Upper lobe of left lung (tissue), 6 donors: Measurements from ENCODE around the gene CEP68. TPM values are rescaled to one million over a fixed set of nuclear protein-coding genes. Genes with fewer than 3 reads are reported as not detected.

Experiments
- ATAC-seq, 2 donors: fragments of 200-7000 bp; cut with Tn5 transposase; one replicate each; pipeline ENCODE4 v1.9.1; 2022; ENCODE audit warnings: mild to moderate bottlenecking in 2 of 2, moderate library complexity in 2 of 2; ENCODE audit not compliant: low FRiP score in 2 of 2
- DNase-seq, 2 donors: peaks; one replicate each; pipeline ENCODE4 v3.0.0-alpha.2; 2019 to 2020
- H3K27ac ChIP-seq, 4 donors: fragments of 200-600 bp; sonication (generic); one replicate each; pipeline ENCODE4 v1.5.1; 2016 to 2019
- H3K27me3 ChIP-seq, 4 donors: fragments of 200-600 bp; sonication (generic); one replicate each; pipeline ENCODE4 v1.5.1; 2017 to 2019
- H3K36me3 ChIP-seq, 4 donors: fragments of 200-600 bp; sonication (generic); one replicate each; pipeline ENCODE4 v1.5.1; 2016 to 2019
- H3K4me1 ChIP-seq, 4 donors: fragments of 200-600 bp; sonication (generic); one replicate each; pipeline ENCODE4 v1.5.1; 2018 to 2019
- H3K4me3 ChIP-seq, 4 donors: fragments of 200-600 bp; sonication (generic); one replicate each; pipeline ENCODE4 v1.5.1; 2017 to 2019; ENCODE audit warnings: mild to moderate bottlenecking in 2 of 4, moderate library complexity in 1 of 4
- H3K9me3 ChIP-seq, 4 donors: fragments of 200-600 bp; sonication (generic); one replicate each; pipeline ENCODE4 v1.5.1; 2018 to 2019
- EP300 ChIP-seq, 4 donors: sonication (generic); formaldehyde crosslinking; IDR thresholded peaks; one replicate each; pipeline ENCODE4 v1.5.1; 2017; ENCODE audit warnings: antibody characterized with exemption in 4 of 4, control low read depth in 2 of 4
- POLR2A ChIP-seq, 4 donors: fragments of 450-650 bp; IDR thresholded peaks; one replicate each; pipeline ENCODE4 v1.5.1; 2016 to 2017; ENCODE audit warnings: antibody characterized with exemption in 4 of 4, mild to moderate bottlenecking in 2 of 4
- POLR2AphosphoS5 ChIP-seq, 2 donors: sonication (generic); formaldehyde crosslinking; IDR thresholded peaks; one replicate each; pipeline ENCODE4 v1.5.1; 2017; ENCODE audit warnings: antibody characterized with exemption in 2 of 2
- WGBS, 2 donors: methylation state at CpG; one replicate each; pipeline ENCODE4 v1.1.5; 2017 to 2018; 5-methylcytosine and 5-hydroxymethylcytosine counted together
- total RNA-seq, 6 donors: library from RNA; depleted of rRNA in 4 of 6; stranded (reverse); fragments of >200 nt in 4 of 6; gene quantifications; one replicate each; pipeline versions ENCODE4 v1.1.0 to v1.2.1, GENCODE V29; 2016 to 2021
- TF ChIP-seq, protein P1 (sequence below), 6 experiments: fragments of 450-650 bp in 4 of 6; fragments of 200-600 bp in 2 of 6; sonication (generic) in 2 of 6; IDR thresholded peaks; one replicate each; pipeline ENCODE4 v1.5.1; 2016 to 2019; ENCODE audit warnings: antibody characterized with exemption in 6 of 6
- donor health status: DM: no; HTN: no; CAD: no; lungs with moderate emphysema.
- donor health status: DM: no; HTN: yes; CAD: no; lungs with severe emphysema.

The CEP68 gene
- total RNA-seq, 6 donors from 2014 or later, result 9.4 to 24.1 (median 13.3) TPM

DNA sequence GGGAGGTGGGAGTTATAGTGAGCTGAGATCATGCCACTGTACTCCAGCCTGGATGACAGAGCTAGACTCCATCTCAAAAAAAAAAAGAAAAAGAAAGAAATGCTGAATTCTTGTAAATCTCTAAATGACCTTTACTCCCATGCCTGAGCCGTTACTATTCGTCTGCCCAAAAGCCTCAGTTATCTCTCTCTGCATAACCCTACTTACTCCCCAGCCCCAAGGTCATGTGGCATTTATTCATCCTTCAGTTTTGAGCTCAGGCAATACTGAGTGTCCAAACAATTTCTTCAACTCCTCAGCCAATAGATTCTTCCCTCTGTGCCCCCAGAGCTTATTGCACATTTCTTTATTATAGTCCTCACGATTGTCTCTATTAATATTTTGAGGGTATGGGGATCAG lies 44.9 kb downstream of the CEP68 start:
- DNase-seq, result no peak
- no peak for ATAC-seq
- no peaks in the 10 kb centered on the region for H3K27me3 ChIP-seq
- H3K36me3 ChIP-seq, result peaks cover 10 to 86% (median 25%) of the 10 kb centered on the region in 4 donors
- H3K27ac ChIP-seq, result no peak overlapping the region
- 82 to 93% methylated on average over 3 of the region's 3 CpGs for WGBS, 2 donors
- no peak overlapping the region for H3K4me3 ChIP-seq
- peaks cover 4 to 13% (median 13%) of the 10 kb centered on the region in 4 donors for H3K4me1 ChIP-seq
- no peaks in the 10 kb centered on the region for H3K9me3 ChIP-seq
- no peak for TF ChIP-seq POLR2AphosphoS5 (IDR thresholded peaks at IDR 0.05)
- TF ChIP-seq POLR2A (IDR thresholded peaks at IDR 0.05), result no peak
- TF ChIP-seq EP300 (IDR thresholded peaks at IDR 0.05), result no peak
- TF ChIP-seq, protein P1, sequence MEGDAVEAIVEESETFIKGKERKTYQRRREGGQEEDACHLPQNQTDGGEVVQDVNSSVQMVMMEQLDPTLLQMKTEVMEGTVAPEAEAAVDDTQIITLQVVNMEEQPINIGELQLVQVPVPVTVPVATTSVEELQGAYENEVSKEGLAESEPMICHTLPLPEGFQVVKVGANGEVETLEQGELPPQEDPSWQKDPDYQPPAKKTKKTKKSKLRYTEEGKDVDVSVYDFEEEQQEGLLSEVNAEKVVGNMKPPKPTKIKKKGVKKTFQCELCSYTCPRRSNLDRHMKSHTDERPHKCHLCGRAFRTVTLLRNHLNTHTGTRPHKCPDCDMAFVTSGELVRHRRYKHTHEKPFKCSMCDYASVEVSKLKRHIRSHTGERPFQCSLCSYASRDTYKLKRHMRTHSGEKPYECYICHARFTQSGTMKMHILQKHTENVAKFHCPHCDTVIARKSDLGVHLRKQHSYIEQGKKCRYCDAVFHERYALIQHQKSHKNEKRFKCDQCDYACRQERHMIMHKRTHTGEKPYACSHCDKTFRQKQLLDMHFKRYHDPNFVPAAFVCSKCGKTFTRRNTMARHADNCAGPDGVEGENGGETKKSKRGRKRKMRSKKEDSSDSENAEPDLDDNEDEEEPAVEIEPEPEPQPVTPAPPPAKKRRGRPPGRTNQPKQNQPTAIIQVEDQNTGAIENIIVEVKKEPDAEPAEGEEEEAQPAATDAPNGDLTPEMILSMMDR (IDR thresholded peaks at IDR 0.05), result no peak

DNA sequence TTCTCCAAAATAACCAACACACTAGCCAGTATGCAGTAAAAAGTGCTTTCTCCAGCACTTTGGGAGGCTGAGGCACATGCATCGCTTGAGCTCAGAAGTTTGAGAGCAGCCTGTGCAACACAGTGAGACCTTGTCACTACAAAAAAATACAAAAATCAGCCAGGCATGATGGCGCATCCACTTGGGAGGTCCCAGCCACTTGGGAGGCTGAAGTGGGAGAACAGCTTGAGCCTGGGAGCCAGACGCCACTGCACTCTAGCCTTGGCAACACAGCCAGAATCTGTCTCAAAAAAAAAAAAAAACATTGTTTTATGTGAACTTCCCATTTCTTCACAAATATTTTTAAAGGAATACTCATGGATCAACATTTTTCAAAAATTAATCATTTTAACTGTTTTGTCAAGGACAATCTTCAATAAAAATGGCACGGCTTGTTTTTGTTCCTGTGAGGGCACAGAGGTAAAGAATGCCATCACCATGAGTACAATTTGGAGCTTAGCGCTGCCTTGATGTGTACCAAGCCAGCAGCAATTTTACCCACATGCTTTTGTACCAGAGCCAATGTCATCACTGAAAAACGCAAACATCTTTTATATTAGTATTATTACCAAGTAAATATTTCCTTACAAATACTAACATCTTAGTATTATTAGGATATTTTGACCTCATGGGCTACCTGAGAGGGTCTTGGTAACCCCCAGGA lies 46.9 kb downstream of the CEP68 start:
- Histone ChIP-seq H3K36me3 (peaks cover 10 to 65% (median 21%) of the 10 kb centered on the region in 4 donors), H3K27ac (no peak overlapping the region), H3K27me3 (no peaks in the 10 kb centered on the region), H3K9me3 (no peaks in the 10 kb centered on the region), H3K4me1 (peaks cover 4 to 20% (median 14%) of the 10 kb centered on the region in 4 donors), H3K4me3 (no peak overlapping the region)
- ATAC-seq, result no peak
- TF ChIP-seq, protein P1 (IDR thresholded peaks at IDR 0.05), result no peak
- TF ChIP-seq EP300 (IDR thresholded peaks at IDR 0.05), result no peak
- TF ChIP-seq POLR2AphosphoS5 (IDR thresholded peaks at IDR 0.05), result no peak
- TF ChIP-seq POLR2A (IDR thresholded peaks at IDR 0.05), result no peak
- DNase-seq, result peak in 1 of 2 donors; percentile 24
- 68 to 76% methylated on average over 6 of the region's 6 CpGs for WGBS, 2 donors

DNA sequence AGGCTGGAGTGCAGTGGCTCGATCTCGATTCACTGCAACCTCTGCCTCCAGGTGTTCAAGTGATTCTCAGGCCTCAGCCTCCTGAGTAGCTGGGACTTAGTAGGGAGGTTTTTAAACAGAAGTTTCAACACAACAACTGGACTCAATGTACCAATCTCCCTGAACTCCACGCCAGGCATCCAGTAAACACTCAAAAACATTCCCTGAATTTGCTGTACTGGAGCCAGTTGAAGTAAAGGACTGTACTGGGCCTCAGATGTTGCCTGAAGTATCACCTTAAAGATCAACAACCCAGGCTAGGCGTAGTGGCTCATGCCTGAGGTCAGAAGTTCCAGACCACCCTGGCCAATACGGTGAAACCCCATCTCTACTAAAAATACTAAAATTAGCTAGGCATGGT lies 51.3 kb downstream of the CEP68 start:
- Histone ChIP-seq H3K27me3 (no peaks in the 10 kb centered on the region), H3K9me3 (no peaks in the 10 kb centered on the region), H3K4me1 (peaks cover 17 to 46% (median 21%) of the 10 kb centered on the region in 4 donors), H3K27ac (peak overlapping the region in 1 of 4 donors; percentile 34), H3K36me3 (peaks cover 3 to 23% (median 7%) of the 10 kb centered on the region in 4 donors), H3K4me3 (no peak overlapping the region)
- TF ChIP-seq, protein P1 (IDR thresholded peaks at IDR 0.05), result no peak
- no peak for TF ChIP-seq POLR2A (IDR thresholded peaks at IDR 0.05)
- peak in 1 of 2 donors; percentile 4 for TF ChIP-seq POLR2AphosphoS5 (IDR thresholded peaks at IDR 0.05)
- peak in 1 of 4 donors; percentile 37 for TF ChIP-seq EP300 (IDR thresholded peaks at IDR 0.05)
- WGBS, 2 donors, result 80 to 88% methylated on average over 5 of the region's 5 CpGs
- no peak for ATAC-seq
- no peak for DNase-seq

DNA sequence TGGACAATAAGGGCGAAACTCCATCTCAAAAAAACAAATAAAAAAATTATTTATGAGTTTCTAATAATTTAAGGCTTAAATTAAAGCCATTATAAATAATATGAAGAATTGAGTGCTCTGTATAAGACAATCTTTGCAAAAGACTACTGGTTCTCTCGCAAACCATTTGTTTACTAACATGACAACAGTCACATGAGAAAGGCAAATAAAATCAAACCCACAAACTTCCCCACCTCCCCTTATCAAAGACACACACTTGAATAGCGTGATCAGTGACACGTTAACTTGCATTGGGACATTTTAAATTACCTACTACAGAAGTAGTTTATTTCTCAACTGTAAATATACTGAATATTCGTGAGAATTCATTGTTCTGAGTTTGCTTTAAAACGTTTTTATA lies 52.6 kb downstream of the CEP68 start:
- H3K4me1 ChIP-seq, result peaks cover 24 to 53% (median 29%) of the 10 kb centered on the region in 4 donors

More for the DNA sequence above, 52.6 kb downstream of the CEP68 start:
- ATAC-seq (no peak), DNase-seq (no peak)
- no peak overlapping the region for H3K27ac ChIP-seq
- H3K27me3 ChIP-seq, result no peaks in the 10 kb centered on the region
- H3K4me3 ChIP-seq, result no peak overlapping the region
- H3K36me3 ChIP-seq, result peaks cover 0 to 10% (median 0%) of the 10 kb centered on the region in 4 donors
- no peaks in the 10 kb centered on the region for H3K9me3 ChIP-seq
- TF ChIP-seq EP300 (IDR thresholded peaks at IDR 0.05), result no peak
- TF ChIP-seq, protein P1 (IDR thresholded peaks at IDR 0.05), result no peak
- TF ChIP-seq POLR2A (IDR thresholded peaks at IDR 0.05), result no peak
- TF ChIP-seq POLR2AphosphoS5 (IDR thresholded peaks at IDR 0.05), result no peak
- 76 to 85% methylated on average over 6 of the region's 6 CpGs for WGBS, 2 donors
